GM12878 (cell line): Measurements from ENCODE around the gene SELENOV.

Experiments
- CBX3 ChIP-seq: fragments of 200-600 bp; sonication (generic); IDR thresholded peaks from 2 replicates; pipeline ENCODE4 v1.6.1; 2016; ENCODE audit warnings: low read depth, borderline replicate concordance
- CTCF ChIP-seq, 3 experiments: IDR thresholded peaks in 2 of 3; conservative IDR thresholded peaks in 1 of 3; 2 replicates each; pipeline ENCODE4 v1.5.1; 2011; ENCODE audit warnings: low read depth in 3 of 3, low read length in 3 of 3, mild to moderate bottlenecking in 3 of 3, control low read depth in 2 of 3, moderate library complexity in 2 of 3, inconsistent platforms in 1 of 3, mixed read lengths in 1 of 3; ENCODE audit not compliant: control insufficient read depth in 2 of 3, insufficient read depth in 1 of 3; ENCODE audit errors: extremely low read depth in 1 of 3
- MXI1 ChIP-seq: fragments of 150-350 bp; IDR thresholded peaks from 2 replicates; pipeline ENCODE4 v1.6.1; 2011; ENCODE audit warnings: low read depth, mild to moderate bottlenecking, inconsistent platforms, low read length, improper control_type of control experiment
- NR2C1 ChIP-seq: fragments of 450-650 bp; IDR thresholded peaks from 2 replicates; pipeline ENCODE4 v1.6.1; 2017; ENCODE audit warnings: antibody characterized with exemption, mild to moderate bottlenecking, moderate library complexity

DNA sequence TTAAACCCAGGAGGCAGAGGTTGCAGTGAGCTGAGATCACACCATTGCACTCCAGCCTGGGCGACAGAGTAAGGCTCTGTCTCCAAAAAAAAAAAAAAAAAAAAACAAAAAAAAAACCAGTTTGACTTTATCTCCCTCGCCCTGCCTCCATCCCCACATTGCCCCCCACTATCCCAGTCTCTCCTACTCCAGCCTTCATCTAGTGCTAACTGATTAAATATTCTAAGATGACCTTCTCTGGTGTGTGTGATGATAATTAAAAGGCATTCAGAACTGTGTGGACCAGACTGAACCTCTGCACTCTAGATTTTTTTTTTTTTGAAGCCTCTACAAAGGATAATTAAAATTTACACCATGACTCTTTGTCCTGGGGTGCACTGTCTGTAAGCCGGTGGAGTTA is 22.2 kb upstream of the SELENOV start:
- TF ChIP-seq CBX3 (no peak), MXI1 (no peak), CTCF (IDR thresholded peaks at IDR 0.05 in 2 of 3, conservative IDR thresholded peaks at IDR 0.05 in 1 of 3; ENCODE audit: control insufficient read depth in 2 of 3, extremely low read depth in 1 of 3, insufficient read depth in 1 of 3, low read depth in 3 of 3, low read length in 3 of 3) (no peak), NR2C1 (no peak)
